GM21825 (cell line): Measurements from ENCODE around the gene CENPS.

Experiments used
- ATAC-seq: cut with Tn5 transposase; IDR thresholded peaks from one replicate; pipeline ENCODE4 v1.9.1; 2021; ENCODE audit warnings: mild to moderate bottlenecking, moderate library complexity; ENCODE audit not compliant: unreplicated experiment

Gene CENPS

GRCh38 chr1:10489291-10490055 is 59.2 kb downstream of the CENPS start:
- ATAC-seq: no peak

GRCh38 chr1:10490286-10490970 is 60.2 kb downstream of the CENPS start:
- no peak for ATAC-seq
